ENCODE data around the gene FAM120B.

DNA sequence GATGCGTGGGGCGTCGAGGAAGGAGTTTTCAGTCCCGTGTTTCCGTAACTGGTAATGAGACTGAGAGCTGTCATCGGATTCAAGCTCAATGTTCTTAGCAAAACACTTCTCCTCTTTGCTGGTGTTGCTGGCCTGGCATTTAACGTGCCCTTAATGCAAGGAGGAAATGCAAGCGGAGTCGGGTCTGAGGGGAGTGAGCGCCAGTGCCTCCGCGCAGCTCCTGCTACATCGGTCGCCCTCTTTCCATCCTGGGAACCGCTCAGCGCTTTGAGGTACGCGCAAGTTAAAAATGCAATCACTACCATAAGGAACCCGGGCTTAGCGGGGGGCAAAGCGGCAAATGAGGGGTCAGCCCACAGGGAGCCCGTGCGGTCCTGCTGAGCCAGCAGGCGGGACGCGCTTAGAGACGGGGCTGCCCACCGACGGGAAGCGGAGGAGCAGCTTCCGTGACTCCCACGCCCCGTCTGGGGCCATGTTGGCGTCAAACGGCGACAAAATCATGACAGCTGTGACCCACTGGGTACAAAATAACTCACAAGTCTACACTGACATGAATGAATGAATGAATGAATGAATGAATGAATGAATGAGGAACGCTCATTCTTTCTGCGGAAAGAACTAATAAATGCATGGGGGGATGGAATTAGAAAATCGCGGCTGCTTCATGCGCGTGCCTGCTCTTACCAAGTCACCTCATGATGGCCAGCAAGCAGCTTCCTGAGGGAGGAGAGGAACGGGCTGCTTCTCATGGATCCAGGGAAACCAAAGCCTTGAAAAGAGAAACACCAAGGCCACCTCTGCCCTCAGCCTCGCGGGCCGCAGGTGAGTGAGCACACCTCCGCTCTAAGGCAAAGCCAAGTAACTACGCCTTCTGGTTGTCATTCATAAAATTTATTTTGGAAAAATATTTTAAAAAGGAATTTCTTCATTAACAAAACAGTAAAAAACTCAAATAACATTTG lies 24.9 kb upstream of the FAM120B start:
- TF ChIP-seq POLR2A (IDR thresholded peaks at IDR 0.05; ENCODE audit: low read depth, low read length) (no peak), TAF1 (IDR thresholded peaks at IDR 0.05; ENCODE audit: low read depth, low read length) (no peak), SPI1 (IDR thresholded peaks at IDR 0.05; ENCODE audit: low read depth, low read length) (no peak)
